ENCODE measurements around the gene PPP1R14B. TPM values are rescaled to one million over a fixed set of nuclear protein-coding genes. Genes with fewer than 3 reads are reported as not detected.

Gene PPP1R14B
- total RNA-seq, result 100 to 1,000 TPM in 1 of 4 donors, 10 to 100 TPM in 3; 34.2 to 103 (median 83.8) TPM

DNA sequence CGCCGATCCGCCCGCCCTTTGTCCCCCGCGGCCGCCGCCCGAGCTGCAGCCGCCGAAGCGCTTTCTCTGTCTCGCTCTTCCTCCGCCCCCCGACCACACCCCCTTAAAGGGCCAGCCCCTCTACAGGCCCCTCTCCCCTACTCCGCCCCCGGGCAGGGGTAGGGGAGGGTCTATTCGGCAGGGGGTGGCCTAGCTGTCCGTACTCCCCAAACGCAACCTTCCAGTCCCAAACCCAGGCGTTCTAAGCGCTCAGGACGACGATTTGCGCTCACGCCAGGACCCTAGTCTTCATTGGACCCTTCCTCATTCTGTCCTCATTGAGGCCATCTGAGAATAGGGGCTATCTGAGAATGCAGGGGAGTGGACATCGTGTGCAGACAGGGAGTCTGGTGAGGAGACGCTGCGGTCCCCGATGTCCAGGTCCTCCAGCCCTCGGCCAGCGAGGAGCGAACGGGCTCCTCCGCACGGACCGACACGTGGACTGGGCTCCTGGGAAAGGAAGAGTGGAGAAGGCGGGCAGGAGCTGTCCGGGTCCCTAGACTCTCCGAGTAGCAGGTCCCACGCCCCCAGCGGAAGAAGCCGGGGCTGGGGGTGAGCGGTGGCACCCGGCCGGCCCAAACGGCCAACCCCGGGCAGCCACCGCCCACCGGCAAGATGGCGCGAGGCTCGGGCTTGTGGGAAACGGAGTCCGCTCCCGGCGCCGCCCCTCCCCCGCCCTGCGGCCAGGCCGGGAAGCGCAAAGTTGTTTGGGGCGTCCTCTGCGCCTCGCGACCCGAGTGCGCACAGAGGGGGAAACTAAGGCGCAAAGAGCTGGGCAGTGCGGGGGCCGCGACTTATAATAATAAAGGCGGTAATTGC is at the start of gene PPP1R14B:
PPP1R14B (minus strand) TSS at position 73 of the 858 bp plus-strand sequence. CDS start 270 bp downstream, outside the sequence.
- peaks cover 35 to 39% of the 10 kb centered on the region in 2 donors for H3K4me1 ChIP-seq
- intact Hi-C loops (cut with DNase I), result no loop called here
- no peaks in the 10 kb centered on the region for H3K36me3 ChIP-seq
- 0 to 3% methylated on average over 6 to 24 of the region's 74 CpGs for WGBS, 2 donors
- peak within 1 kb of the TSS; percentile 11 to 75 (median 74) for H3K4me3 ChIP-seq (replicated peaks in 1 of 3)
- no peaks in the 10 kb centered on the region for H3K9me3 ChIP-seq
- peak; percentile 91 for DNase-seq
- H3K27me3 ChIP-seq, result no peaks in the 10 kb centered on the region
- H3K27ac ChIP-seq, result peak within 1 kb of the TSS; percentile 67 to 90 (median 86)
- peak in 3 of 6 experiments; percentile 4 to 30 (median 13) for TF ChIP-seq CTCF (IDR thresholded peaks at IDR 0.05)
- peak in 1 of 2 donors; percentile 42 for TF ChIP-seq POLR2A (IDR thresholded peaks at IDR 0.05)

DNA sequence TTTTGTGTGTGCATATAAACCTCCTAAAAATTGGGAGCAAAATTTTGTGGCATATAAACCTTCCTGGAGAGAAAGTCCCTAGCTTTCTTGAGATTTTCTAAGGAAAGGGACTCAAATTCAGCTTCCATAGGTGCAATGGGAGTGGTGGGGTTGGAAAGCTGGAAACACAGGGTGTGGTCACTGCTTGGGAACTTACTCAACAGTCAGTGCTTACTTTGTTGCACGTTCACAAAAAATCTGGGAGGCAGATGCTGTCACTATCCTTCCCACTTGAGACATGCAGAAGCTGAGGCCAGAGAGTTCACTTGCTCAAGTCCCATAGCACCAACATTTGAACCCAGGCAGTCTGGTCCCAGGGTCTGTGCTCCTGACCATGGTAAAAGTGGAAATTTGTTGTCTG is 49.5 kb upstream of the PPP1R14B start:
- TF ChIP-seq POLR2A (IDR thresholded peaks at IDR 0.05), result no peak
- Histone ChIP-seq H3K9me3 (no peaks in the 10 kb centered on the region), H3K4me3 (replicated peaks in 1 of 3) (no peak overlapping the region), H3K27me3 (peaks cover 5% of the 10 kb centered on the region), H3K4me1 (peaks cover 26 to 48% of the 10 kb centered on the region in 2 donors), H3K36me3 (no peaks in the 10 kb centered on the region), H3K27ac (no peak overlapping the region)
- intact Hi-C loops (cut with DNase I), result no loop called here
- DNase-seq, result no peak
- WGBS, 2 donors, result 50 to 83% methylated on average over 1 of the region's 1 CpG

GRCh38 chr11:64295760-64296159 is 49.0 kb upstream of the PPP1R14B start:
- H3K27ac ChIP-seq, result no peak overlapping the region
- H3K9me3 ChIP-seq, result no peaks in the 10 kb centered on the region
- intact Hi-C loops (cut with DNase I), result no loop called here
- H3K36me3 ChIP-seq, result no peaks in the 10 kb centered on the region
- TF ChIP-seq CTCF (IDR thresholded peaks at IDR 0.05) (no peak), POLR2A (IDR thresholded peaks at IDR 0.05) (no peak)
- no peak overlapping the region for H3K4me3 ChIP-seq (replicated peaks in 1 of 3)
- H3K27me3 ChIP-seq, result peaks cover 5% of the 10 kb centered on the region
- no peak for DNase-seq
- 92 to 95% methylated on average over 4 of the region's 4 CpGs for WGBS, 2 donors
- peaks cover 24 to 49% of the 10 kb centered on the region in 2 donors for H3K4me1 ChIP-seq

DNA sequence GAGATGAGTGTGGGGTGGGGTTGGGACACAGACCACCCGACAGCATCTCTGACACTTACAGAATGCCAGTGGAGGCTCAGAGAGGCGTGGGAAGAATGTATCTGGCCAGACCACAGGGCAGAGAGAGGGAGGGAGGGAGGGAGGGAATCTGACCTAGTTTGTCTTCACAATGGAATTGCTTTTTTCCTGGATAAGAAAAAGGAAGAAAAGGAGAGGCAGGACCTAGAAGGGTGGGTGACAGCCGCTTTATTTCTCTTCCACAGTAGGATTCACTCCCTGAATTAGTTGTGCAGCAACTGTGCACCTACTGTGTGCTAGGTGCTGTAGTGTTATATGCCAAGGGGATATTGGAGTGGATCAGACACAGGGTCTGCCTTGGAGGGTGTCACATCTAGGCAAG is 48.0 kb upstream of the PPP1R14B start:
- no peak for TF ChIP-seq POLR2A (IDR thresholded peaks at IDR 0.05)
- no peak for TF ChIP-seq CTCF (IDR thresholded peaks at IDR 0.05)
- DNase-seq, result no peak
- Histone ChIP-seq H3K36me3 (no peaks in the 10 kb centered on the region), H3K4me3 (replicated peaks in 1 of 3) (no peak overlapping the region), H3K9me3 (no peaks in the 10 kb centered on the region), H3K4me1 (peaks cover 14 to 39% of the 10 kb centered on the region in 2 donors), H3K27ac (no peak overlapping the region), H3K27me3 (peaks cover 5% of the 10 kb centered on the region)
- 50 to 57% methylated on average over 3 of the region's 3 CpGs for WGBS, 2 donors
- intact Hi-C loops (cut with DNase I), result no loop called here

- no peak for DNase-seq
- intact Hi-C loops (cut with DNase I), result no loop called here
- peak overlapping the region in 1 of 3 donors; percentile 23 for H3K4me3 ChIP-seq (replicated peaks in 1 of 3)
These were observed 45.9 kb upstream of the PPP1R14B start for GRCh38 chr11:64292460-64293254.

More at GRCh38 chr11:64292460-64293254, 45.9 kb upstream of the PPP1R14B start:
- Histone ChIP-seq H3K27me3 (peaks cover 5% of the 10 kb centered on the region), H3K9me3 (no peaks in the 10 kb centered on the region), H3K36me3 (no peaks in the 10 kb centered on the region), H3K4me1 (peaks cover 2 to 20% of the 10 kb centered on the region in 2 donors), H3K27ac (no peak overlapping the region)
- 17 to 20% methylated on average over 14 to 26 of the region's 42 CpGs for WGBS, 2 donors
- no peak for TF ChIP-seq CTCF (IDR thresholded peaks at IDR 0.05)
- no peak for TF ChIP-seq POLR2A (IDR thresholded peaks at IDR 0.05)

All from thyroid gland (tissue), 4 donors.